ENCODE results near the gene PRM1. TPM values are rescaled to one million over a fixed set of nuclear protein-coding genes. Genes with fewer than 3 reads are reported as not detected.

Gene PRM1
- total RNA-seq, 1 donor from 2014 or later, result not detected

DNA sequence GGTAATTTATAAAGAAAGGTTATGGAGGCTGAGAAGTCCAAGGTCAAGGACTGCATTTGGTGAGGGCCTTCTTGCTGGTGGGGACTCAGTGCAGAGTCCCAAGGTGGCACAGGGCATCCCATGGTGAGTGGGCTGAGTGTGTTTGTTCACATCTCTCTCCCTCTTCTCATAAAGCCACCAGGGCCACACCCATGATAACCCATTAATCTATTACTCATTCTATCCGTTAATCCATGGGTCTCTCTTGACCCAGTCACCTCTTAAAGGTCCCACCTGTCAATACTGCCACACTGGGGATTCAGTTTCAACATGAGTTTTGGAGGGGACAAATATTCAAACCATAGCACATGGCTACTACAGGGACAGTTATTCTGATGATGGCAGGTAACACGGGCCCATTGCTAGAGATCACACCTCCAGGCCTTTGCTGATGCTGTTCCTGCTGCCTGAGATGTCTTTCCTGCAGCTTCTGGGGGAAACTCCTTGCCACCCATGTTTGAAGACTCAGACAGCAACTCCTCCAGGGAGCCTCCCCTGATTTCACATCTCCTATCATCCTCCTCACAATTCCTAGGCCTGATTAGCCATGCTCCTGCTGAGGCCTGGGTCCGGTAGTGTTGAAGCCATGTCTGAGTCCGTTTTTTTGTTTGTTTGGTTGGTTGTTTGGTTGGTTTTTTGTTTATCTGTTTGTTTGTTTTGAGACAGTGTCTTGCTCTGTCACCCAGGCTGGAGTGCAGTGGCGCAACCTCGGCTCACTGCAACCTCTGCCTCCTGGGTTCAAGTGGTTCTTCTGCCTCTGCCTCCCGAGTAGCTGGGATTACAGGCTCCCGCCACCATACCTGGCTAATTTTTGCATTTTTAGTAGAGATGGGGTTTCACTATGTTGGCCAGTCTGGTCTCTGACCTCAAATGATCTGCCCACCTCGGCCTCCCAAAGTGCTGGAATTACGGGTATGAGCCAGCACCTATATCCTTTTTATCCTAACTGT is 41.2 kb downstream of the PRM1 start:
- no peak for DNase-seq (ENCODE audit: low read depth)

DNA sequence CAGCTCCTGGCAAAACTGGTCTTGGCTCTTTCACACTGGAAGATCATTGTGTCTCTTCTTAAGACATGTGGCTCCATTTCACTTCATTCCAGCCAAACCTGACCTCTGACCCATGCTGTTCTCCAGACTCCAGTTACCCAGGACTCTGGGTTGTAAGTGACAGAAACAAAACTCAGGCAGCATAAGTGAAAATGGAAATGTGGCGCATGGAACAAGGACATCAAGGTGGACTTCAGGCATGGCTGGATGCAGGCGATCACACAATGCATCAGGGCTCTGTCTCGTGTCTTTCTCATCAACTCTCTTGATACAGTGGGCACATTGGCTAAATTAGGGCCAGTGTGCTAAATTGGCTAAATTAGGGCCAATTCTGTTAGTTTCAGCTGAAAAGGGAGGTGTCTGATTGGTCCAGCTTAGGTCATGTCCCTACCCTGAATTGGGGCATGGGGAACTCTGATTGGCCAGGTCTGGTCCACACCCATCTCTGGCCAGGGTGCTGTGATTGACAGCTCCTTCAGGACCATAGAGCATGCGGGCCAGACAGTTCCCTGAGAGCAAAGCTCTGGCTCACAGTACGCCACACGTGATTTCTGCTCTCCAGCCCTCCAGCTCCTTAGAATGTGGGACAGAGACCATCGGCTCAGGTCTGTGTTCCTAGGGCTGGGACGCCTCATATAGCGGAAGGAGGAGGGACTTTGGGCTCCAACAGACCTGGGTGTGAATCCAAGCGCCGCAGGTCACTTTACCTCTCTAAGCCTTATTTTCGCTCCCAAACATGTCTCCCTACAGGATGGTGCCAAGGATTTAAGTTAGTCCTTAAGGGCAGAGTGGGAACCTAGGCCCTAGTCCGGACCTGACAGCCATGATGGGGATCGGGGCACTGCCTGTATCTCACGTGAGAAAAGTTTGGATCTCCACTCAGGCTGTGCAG is 42.6 kb downstream of the PRM1 start:
- no peak for DNase-seq (ENCODE audit: low read depth)

DNA sequence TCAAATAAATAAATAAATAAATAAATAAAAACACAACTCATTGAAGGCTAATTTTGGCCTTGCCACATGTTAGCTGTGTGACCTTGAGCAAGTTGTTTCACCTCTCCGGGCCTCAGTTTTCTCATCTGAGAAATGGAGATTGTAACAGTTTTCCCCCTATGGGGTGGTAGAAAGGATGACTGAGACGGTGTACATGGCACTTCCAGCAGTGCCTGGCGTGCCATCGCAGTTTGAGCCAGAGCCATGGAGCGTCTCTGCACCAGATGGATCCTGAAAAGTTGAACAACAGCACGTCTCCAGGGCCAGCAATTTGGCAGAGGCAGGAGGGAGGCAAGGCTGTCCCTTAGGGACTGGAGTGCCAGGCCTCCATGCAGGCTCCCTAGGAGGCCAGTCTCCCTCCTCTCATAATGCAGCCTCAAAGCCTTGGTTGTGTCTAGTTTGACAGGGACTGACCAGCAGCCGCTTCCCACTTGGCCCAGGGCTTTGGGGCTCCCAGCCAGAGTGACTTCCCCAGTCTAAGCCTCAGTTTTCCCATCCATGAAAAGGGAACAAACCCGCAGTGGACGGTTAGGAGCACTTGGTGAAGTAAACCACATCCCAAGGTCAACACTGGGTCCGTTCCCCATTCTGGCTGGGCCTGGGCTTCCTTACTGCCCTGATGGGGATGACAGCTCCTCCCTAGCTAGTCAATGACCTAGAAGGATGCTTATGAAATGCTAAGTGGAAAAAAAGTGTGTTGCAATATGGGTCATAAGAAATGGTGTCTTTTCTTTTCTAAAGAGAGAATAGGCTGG is 44.5 kb downstream of the PRM1 start:
- no peak for DNase-seq (ENCODE audit: low read depth)

DNA sequence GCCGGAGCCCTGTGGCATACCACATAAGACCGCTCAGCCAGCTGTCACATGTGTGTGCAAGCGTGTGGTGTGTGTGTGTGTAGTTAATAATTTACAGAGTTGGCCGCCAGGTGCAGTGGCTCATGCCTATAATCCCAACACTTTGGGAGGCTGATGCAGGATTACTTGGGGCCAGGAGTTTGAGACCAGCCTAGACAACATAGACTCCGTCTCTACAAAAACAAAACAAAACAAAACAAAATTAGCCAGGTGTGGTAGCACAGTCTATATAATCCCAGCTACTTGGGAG is 45.5 kb downstream of the PRM1 start:
- no peak for DNase-seq (ENCODE audit: low read depth)

DNA sequence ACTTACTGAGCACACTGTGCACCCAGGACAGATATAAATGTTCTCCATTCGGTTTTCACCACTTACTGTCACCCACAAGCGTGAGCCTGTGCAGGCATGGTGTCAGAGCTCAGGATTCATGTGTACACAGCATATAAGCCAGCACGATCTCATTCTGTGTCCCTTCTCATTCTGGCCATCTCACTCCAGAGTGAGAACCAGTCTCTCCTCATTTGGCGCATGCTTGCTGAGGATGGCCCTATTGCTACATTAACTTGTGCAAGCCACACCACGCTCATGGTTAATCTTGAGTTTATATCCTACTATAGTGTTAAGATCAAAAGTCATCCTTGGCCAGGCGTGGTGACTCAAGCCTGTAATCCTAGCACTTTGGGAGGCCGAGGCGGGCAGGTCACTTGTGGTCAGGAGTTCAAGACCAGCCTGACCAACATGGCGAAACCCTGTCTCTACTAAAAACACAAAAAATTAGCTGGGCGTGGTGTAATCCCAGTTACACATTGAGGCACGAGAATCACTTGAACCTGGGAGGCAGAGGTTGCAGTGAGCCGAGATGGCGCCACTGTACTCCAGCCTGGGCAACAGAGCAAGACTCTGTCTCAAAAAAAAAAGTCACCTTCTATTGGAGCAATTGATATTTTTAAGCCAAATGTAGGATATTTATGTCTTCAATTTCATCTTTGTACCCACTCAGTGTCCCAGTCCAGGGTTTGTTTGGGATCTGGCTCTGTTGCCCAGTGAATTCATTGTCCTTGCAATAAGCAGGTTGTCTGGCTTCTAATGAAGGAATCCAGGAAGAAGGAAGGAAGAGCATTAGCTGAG is 46.0 kb downstream of the PRM1 start:
- DNase-seq (ENCODE audit: low read depth), result no peak

DNA sequence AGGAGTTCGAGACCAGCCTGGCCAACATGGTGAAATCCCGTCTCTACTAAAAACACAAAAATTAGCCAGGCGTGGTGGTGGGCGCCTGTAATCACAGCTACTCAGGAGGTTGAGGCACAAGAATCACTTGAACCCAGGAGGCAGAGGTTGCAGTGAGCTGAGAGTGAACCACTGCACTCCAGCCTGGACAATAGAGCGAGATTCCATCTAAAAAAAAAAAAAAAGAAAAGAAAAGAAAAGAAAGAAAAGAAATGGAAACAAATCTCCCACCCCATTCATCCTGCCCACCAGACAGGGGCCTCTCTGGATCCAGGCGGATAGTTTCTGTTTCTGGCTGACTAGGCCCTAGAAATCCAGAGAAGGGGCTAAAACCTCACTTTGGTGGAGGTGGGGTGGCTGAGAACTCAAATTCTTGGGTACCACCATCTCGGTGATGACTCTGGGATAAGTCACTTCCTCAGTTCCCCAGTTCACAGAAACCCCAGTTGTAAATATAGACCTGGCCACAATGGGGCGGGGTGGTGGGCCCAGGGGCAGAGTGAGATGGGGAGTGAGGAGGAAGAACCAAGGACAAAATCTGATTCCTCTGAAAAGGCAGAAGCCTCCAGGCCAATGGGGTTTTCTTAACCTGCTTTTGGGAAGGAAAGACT is 47.3 kb downstream of the PRM1 start:
- no peak for DNase-seq (ENCODE audit: low read depth)

DNA sequence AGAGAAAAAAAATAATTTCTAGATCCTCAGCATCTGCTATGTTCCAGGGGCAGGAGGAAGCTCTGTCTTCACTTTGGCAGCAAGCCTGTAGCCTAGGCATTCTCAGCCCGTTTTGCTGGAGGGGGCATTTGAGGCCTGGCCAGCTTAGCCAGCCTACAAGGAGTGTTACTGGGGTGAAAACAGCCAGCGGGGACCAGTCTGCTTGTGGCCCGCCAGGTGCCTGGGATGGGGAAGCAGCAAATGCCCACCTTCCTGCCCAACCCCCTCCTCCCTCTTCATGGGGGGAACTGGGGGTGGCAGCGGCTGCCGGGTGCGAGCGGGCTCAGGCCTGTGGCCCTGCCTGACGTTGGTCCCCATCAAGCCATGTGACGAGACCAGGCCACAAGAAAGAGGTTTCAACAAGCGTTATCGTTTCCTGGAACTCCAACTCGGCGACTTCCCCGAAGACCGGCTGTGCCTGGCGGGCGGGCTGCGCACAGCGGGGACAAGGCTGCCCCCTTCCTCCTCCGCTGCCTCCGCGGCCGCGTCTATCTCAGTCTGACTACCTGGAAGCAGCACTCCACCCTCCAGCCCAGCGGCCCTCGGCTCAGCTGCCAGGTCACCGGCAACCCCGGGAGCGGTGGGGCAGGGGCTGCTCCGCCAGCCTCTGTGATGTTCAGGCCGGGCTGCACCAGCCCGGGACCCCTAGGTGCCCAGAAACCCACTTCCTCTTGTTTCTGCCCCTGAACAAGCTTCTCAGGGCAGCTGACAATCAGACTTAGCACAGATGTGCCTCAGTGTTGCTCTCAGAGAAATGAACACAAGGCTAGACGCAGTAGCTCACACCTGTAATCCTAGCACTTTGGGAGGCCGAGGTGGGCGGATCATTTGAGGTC is 48.0 kb downstream of the PRM1 start:
- DNase-seq (ENCODE audit: low read depth), result no peak

DNA sequence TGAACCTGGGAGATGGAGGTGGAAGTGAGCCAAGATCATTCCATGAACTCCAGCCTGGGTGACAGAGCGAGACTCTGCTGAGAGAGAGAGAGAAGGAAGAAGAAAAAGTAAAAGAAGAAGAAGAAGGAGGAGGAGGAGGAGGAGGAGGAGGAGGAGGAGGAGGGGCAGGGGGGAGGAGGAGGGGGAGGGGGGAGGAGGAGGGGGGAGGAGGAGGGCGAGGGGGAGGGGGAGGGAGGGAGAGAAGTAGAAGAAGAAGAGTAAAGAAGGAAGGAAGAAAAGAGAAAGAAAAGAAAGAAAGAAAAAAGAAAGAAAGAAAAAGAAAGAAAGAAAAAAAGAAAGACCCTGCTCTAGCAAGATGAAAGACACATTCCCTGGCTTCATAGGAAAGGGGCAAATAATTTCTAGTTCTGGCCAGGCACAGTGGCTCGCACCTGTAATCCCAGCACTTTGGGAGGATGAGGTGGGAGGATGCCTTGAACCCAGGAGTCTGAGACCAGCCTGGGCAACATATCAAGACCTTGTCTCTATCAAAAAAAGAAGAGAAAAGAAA is 48.8 kb downstream of the PRM1 start:
- no peak for DNase-seq (ENCODE audit: low read depth)

DNA sequence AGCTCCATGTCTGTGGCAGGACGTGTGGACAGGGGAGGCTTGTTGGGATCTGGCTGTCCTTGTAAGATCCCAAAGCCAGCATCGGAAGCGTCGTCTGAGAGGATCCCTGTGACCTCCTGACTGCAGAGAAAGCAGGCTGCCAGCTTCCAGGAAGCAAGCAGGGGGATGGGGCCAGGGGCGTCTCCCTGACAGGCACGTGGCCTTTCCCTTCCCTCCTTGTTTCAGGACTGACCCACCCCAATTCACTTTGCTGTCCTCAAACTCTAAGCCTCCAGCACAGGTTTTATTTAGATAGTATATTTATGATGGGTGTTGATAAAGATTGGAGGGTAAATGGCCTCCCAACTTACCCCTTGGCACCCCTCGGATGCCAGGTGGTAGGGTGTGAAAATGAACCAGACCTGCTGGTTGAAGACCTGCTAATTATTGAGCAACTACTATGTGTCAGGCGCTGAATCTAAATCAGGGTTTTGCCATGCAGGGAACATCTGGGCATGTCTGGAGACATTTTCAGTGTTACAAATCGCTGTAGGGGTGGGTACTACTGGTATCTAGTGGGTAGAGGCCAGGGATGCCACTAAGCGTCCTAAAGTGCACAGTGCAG is 49.7 kb downstream of the PRM1 start:
- DNase-seq (ENCODE audit: low read depth), result no peak

Small RNA genes within 50 kb of the gene (microRNA-seq; reads per million reads assigned to microRNA genes)
- gene MIR548H2, result not detected

Other genes with a start within 250 kb of the PRM1 start
- gene SOCS1, start 25.1 kb downstream of the PRM1 start, total RNA-seq, result 1.2 and 1.5 TPM in 2 replicates
- gene TNP2, start 12.0 kb downstream of the PRM1 start, total RNA-seq, result not detected in 2 replicates
- not detected in 2 replicates for gene PRM3, start 7.7 kb downstream of the PRM1 start, total RNA-seq
- gene PRM2, start 4.8 kb downstream of the PRM1 start, total RNA-seq, result not detected in 2 replicates
- gene RMI2, start 64.1 kb upstream of the PRM1 start, total RNA-seq, result 1.4 and 1.7 TPM in 2 replicates